Stimulated activated CD8-positive, alpha-beta memory T cell treated with anti-CD3 and anti-CD28 coated beads, Interleukin-7, amount 100 ng/mL, for 1 hour (primary cell): ENCODE measurements around the gene N4BP2L2.

ENCODE experiments used
- DNase-seq, 2 donors: peaks; one replicate each; pipeline ENCODE4 v3.0.0-alpha.2; 2020; ENCODE audit warnings: low read depth in 2 of 2

N4BP2L2 gene

DNA sequence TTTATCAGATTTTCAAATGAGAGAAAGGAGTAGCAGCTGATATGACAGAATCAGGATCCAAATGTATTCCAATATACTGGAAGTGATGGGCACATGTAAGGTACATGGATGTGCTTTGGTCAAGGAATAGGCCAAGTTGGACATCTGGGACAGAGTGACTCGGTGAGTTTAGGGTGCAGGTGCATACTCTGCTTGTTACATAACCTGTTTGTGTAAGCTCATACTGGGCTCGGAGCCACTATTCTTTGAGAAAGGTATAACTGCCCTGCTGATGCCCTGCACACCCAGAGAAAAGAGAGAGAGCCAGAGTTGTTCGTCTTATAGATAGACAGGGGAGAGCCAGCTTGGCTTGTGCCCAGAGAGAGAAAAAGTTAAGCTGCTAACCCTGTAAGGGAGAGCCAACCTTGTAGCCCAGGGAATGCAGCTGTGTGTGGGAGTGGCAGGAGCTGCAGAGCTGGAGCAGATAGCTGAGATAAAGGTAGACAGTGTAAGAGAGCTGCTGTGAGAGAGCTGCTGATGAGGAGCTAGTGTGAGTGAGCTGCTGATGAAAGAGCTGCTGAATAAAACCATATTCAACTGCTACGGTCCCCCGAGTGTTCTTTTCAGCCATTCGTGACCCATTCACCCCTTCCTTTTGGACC is 70.0 kb downstream of the N4BP2L2 start:
- DNase-seq, result no peak

DNA sequence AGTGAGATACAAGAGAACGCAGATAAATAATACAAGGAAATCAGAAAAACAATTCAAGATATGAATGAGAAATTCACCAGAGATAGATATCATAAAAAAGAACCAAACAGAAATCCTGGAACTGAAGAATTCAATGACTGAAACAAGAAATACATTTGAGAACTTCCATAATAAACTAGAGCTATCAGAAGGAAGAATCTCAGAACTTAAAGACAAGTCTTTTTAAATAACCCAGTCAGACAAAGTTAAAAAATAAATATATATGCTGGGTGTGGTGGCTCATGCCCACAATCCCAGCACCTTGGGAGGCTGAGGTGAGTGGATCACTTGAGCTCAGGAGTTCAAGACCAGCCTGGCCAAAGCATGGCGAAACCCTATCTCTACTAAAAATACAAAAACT is 82.0 kb downstream of the N4BP2L2 start:
- DNase-seq, result no peak

DNA sequence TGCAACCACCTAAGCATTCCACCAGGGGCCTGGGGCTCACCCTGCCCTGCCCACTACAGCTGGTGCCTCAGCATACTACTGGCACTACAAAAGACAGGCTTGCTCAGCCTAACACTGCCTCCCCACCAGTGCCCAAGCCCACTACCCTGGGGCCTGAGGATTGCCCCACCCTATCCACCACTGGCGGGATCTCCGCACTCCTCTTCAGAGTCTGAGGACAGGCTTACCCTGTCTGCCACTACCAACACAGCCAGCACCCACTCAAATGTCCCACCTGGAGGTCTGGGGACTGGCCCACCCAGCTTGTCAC is 83.0 kb downstream of the N4BP2L2 start:
- no peak for DNase-seq

DNA sequence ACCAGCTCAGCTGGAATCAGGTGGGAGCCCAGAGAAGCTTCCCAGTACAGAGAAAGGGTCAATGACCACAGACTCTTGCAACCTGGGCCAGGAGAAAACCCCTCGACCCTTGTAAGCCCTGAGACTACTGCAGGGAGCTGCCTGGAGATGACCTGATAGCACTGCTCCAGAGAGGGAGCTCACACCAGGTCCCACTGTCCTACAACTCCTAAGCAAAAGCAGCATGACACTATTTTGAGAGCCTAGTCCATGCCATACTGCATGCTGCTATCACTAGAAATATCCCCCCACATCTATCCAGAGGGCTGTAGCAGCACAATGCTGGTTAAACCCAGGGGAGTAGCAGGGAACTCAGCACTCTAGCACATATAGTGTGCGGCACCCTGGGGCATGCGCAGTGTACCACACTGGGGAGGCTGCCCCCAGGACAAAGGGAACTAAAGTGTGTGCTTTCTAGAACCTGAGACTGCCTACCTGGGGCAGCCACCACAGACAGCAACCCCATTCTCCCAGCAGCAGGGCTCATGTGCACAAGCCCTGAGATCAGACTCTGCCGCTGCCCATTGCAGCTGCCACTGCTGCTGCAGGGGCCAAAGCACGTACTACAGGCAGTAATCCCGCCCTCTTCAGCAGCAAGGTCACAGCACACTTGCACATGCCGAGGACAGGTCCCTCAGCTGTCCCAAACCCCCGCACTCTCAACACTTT is 83.6 kb downstream of the N4BP2L2 start:
- no peak for DNase-seq

DNA sequence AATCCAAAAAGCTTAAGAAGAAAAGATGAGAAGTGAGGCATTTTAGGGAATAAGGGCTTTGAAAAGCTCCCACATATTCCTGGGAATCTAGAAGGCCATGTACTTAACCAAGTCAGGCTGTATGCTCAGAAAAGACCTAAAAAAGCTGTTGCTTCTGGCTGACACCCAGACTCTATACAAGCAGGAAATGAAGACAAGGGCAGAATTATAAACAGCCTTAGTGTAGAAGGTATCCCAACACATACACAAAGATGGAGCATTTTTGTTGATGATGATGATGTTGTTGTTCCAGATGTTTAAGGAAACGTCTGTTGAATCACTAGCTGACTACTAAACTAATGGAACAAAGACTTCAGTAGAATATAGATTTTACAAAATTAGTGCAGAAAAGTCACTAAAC is 84.6 kb downstream of the N4BP2L2 start:
- no peak for DNase-seq

DNA sequence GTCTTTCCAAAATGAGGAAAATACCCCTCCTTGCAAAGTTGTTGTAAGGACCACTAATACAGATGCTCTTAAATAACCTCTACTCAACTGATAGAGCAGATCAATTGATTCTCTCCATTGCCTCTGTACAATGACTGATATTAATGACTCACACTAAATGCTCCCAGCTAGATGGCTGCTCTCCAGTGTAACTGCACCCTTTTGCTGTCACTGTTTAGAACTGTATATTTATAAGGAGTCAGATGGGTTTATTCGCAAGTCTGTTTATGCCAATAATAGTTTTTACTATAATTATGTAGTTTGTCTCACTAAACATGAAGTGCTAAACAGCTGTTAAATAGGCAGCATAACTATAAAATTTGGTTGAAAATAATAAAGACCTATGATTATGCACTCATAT is 89.6 kb downstream of the N4BP2L2 start:
- DNase-seq, result no peak

DNA sequence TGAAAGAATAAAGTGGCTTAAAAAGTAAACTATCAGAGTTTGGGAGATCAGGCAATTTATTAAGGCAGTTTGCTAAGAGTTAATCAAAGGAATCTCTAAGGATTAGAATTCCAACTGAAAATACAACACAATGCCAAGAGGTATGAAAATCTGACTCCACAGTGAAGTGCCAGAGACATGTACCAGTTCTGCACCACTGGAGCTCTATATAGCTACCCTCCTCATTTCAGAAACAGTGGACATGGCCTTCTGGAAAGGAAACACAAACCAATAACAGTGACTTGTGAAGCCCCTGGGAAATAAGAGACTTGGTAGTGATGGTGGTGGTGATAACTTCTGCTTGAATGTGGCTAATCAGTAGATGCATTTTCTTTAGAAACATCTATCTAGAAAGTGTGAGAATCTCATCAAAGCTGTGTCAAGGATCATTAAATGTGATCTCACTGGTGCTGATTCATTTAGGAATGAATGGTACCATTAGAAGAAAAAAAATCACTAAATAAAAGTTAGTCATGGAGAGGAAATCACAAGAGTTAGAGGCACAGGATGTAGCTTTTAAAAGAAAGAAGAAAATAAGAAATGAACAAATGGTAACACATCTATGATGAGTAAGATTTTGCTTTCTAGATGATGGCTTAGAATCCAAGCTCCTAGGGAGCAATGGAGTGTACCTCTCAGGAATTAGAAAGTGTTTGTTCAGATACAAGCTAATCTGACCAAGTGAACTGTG is 90.5 kb downstream of the N4BP2L2 start:
- no peak for DNase-seq

DNA sequence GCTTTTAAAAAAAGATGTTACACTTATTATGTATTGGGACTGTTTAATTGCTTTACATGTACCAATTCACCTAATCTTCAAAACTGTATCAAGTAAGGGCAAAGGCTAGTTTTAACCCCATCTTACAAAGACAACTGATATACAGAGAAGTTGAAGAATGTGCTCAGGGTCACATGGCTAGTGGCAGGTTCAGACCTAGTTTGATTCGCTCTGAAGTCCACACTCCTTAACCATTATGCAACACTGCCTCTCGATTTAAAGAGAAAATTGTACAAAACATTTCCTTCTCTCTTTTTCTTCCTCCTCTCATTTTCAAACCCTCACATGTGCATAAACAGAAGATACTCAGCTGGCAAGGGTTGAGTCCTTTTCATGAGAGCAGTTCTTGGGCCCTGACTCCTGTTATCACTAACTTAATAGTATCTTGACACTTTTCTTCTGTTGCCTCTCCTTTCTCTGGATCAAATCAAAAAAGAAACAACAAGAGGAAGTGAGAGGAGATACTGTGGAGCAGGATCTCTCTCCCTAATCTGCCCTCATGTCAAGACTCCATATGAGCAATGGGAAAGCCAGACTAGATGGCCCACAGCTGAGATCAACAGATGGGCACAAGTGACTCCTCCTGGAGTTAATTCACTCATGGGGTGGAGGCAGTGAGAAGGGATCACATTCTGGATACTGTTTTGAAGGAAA is 91.7 kb downstream of the N4BP2L2 start:
- DNase-seq, result no peak

DNA sequence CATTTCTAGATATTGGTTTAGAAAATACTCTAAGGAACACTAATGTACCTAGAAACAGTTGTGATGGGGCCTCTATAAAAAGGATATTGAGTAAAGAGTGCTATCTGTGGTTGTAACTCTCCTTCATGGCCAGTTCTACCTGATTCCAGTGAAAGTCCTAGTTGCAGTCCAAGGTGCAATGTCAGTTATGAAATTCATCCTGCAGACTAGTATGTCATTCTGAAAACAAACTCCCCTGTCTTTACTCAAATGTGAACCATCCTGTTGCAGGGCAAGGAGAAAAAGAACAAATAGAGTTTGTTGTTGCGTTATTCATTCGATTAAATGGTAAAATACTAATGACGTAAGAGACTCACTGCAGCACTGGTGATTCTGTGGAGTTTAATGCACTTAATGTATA is 92.4 kb downstream of the N4BP2L2 start:
- DNase-seq, result no peak

DNA sequence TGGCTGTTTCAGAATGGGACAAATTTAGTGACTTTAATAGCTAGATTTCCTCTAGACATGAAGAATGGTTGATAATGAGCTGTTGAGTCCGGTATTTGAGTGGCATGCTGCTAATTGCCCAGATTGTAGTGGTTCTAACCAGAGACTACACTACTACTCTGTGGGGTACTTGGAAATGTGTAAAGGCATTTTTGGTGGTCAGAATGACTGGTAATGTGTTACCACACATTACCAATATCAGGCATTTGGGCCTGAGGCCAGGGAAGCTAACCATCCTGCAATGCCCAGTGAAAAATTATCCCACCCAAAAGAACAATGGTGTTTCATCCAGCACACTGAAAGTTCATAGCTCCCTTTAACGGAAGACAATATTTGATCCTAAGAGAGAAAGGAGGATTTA is 93.1 kb downstream of the N4BP2L2 start:
- DNase-seq, result no peak

DNA sequence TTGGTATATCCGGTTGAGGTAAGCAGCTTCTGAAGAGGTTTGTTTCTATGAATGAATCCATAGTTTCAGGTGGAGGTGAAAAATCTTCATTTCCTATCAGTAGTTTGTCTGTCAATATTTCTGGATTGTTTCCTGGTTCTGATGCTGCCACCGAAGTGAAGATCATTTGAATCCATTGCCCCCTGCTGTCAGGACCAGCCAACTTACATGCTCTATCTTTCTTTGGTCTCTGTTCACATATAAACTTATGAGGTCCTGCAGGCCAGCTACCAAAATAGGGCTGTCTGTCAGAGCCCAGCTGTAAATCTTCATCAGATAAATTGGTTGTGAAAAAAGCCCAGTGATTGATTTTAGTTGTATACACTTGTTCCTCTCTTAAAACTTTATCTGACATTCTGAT is 95.5 kb downstream of the N4BP2L2 start:
- no peak for DNase-seq

DNA sequence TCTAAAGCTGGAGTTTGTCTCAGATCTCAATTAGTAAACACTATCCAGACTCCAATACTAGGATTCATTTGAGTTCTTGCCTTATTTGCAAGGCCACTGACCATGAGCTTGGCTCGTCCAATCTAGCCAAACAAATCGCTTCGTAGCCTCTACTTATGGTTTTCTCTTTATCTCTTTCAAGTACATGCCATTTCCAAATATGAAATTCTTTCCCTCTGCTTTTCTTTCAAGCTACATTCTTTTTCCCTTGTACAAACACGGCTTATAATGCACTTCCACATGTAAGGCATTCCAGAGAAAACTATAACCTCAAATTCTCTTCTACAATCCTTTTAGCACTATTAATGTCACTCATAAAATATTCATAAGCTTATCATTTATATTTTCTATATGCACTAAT is 99.7 kb downstream of the N4BP2L2 start:
- DNase-seq, result no peak

DNA sequence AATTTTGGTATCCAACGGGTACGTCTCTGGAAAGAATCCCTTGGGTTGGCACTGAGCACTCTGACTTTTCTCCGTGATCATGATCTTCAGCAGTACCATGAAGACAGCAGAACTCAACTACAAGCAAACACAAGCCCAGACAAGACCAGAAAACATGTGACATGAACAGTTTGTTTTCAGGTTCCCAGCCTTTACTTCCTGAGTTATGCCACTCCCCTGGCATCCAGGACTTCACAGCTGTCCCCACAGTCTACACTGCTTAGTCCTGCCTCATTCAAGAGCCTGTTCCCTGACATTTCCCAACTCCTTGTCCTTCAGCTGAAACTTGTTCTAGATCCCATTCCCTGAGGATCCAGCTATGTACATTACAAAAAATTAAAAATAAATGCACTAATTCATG is 105.7 kb downstream of the N4BP2L2 start:
- DNase-seq, result no peak

DNA sequence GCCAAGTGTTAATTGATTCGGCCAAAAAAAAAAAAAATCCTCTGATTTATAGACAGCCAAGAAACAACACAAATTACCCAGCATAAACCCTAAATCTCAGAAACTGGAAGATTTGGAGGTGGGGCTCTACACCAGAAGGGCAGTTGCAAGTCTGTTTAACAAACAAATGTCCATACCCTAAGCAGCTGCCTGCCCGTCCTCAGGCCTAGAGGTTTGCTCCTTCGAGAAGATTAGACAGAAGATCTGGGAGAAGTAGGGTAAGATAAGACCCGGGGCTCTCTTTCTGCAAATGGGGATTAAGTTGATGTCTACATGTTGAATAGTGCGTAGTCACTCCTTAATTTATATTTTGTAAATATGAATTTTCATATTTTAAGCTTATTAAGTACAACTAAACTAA is 107.2 kb downstream of the N4BP2L2 start:
- no peak for DNase-seq

DNA sequence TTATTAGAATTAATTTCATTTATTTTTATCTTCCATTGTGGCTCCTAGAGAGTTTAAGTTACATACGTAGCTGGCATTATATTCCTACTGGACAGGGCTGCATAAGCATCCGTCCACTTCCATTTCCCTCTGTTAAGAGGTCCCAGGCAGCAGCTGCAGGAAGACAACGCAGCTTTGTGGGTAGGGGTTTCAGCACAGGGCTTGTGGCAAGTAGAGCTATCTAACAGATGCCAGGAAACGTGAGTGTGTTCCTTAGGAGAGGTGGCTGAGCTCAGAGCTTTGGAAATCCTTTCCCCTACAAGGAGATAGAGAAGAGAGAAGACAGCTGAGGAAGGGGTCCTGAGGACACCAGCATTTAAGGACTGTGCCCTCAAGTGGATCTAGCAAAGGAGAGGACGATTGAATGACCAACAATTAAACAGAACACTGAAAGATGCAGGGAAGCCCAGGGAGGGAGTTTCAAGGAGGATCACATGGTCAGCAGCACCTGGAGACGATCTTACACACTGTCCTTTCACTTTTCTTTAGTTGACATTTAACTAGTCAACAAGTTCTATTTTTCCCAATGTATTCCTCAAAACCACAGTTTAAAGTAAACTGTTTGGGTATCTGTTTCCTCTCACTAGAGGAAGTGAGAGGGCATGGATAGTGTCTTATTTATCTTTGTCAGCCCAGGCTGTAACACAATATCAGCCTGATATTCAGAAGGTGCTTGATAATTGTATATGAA is 108.4 kb downstream of the N4BP2L2 start:
- DNase-seq, result no peak

DNA sequence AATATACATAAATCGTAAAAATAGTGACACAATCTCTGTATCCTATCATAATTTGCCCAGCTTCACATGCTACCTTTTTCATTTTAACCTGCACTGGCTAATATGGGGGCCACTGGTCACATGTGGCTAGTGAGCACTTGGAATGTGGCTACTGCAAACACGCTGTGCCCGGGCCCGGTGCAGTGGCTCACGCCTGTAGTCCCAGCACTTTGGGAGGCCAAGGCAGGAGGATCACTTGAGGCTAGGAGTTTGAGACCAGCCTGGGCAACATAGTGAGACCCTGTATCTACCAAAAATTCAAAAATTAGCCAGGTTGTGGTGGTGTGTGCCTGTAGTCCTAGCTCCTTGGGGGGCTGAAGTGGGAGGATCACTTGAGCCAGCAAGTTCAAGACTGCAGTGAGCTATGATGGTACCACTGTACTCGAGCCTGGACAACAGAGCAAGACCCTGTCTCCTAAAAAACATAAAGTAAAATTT is 109.1 kb downstream of the N4BP2L2 start:
- DNase-seq, result no peak

DNA sequence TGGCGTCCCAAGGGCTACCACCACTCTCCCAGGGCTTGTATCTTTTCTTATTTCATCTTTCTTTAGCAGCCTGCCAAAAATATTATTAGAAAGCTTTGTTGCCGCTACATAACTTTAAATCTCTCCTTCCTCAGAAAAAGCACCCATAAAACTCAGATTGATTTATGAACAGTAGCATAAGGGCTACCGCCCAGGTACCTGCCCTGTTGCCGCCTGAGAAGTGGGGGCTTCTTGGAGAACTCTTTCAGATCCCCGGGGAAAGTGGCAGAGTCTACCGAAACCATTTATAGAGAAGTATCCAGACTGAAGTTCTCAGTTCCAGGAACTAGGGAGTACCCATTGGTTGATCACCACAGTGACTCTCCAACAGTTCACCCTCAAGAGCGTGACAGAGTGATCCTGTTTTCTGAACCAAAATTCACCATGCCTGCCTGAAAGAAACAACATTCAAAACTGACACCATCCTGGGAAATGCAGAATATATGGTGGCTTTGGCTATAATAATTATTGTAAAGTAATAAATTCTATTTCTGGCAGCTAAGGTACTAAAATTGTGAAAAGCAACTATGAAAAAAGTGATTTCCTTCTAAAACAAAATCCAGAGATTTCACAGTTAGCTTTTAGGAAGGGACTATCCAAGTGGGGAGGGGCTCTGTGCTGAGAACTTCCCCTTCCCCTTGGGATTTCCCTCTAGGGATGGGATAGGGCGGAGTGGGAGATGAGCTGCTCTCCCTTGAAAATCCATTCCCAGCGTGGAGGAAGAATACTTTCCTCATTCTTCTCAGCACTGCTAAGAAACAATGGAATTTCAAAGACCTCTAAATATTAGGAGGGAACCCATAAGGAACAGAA is 109.8 kb downstream of the N4BP2L2 start:
- no peak for DNase-seq

DNA sequence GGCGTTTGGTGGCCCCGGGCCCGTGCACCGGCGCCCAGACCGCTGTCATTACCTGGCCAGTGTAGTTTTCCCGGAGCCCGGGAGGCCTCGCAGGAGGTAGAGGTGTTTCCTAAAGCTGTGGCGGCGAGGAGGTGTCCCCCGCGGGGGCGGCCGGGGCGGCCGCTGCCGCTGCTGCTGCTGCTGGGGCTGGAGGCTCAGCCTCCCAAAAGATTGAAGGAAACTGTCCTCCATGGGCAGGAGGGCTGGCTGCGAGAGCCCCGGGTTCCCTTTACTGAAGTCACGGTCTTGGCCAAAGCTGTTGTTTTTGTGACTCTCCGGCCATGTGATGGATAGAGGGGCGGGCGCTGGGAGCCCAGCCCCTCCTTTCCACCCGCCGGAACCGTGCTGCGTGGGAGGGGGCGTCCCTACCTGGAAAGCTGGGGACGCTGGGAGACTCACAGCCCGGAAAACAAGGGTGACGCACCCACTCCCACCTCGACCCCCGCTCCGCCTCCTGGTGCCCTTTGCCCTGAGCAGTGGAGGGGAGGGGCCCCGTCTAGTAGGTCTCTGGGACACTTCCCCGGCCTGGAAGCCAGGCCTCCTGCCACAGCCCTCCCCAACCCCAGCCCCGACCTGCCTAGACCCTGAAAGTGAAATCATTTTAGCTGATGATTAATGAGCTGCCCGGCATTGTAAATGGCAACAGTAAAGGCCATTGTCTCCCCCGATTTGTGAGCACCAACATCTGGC is 110.6 kb downstream of the N4BP2L2 start, which contains the start of gene N4BP2L1:
Gene N4BP2L1 (minus strand): TSS at position 279 of the 729 bp plus-strand sequence. CDS start 48 bp downstream, at position 231.
- DNase-seq, result peak; percentile 58 to 64

DNA sequence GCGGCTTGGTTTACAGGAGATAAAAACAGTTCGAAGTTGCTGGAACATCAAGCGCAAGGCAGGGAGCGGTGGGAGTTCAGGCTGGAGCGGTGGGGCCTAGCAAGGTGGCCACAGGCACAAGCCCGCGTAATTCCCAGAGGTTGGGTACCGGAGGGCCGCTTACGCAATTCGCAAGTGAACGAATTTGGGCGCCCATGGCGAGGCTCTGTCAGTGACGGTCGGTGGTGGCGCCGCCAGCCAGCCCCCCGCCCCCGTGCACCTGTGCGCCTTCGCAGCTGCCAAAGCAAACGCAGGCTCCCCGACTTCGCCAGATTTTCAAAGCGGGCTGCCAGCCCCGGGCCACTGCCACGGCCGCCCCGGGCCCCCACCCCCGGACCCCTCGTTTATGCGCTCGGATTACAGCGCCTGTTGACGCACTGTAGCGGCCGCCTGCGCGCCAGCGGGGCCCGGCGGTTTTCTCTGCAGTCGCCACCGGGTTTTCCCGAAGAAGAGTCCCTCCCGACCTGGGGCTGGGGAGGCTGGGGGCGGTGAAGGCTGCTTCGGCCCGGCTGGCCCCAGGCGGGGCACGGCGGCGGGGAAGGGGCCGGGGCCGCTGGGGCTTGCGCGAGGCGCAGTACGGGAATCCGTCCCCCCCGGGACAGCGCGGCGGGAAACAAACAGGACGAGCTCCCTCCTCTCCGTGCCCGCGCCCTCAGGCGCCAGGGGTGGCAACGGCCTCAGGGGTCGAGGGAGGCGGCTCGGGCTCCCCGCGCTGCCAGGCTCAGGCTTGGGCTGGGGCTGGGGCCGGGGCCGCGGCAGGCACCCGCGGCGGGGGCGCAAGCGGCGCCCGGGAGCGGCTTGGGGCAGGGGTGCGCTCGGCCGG is 111.4 kb downstream of the N4BP2L2 start:
- DNase-seq, result peak in 1 of 2 donors; percentile 23
